Activated effector memory CD4-positive, alpha-beta T cell treated with anti-CD3 and anti-CD28 coated beads, Interleukin-2, amount 50 U/mL, for 16 hours (primary cell): ENCODE data around the gene SLC39A11.
"Not testable (repeated sequence)": the region's sequence is repeated elsewhere in the genome, so short reads cannot be mapped to it uniquely, and the experiment has no call there.

Source experiments
- DNase-seq: peaks from one replicate; pipeline ENCODE4 v3.0.0-alpha.2; 2020

SLC39A11 gene

DNA sequence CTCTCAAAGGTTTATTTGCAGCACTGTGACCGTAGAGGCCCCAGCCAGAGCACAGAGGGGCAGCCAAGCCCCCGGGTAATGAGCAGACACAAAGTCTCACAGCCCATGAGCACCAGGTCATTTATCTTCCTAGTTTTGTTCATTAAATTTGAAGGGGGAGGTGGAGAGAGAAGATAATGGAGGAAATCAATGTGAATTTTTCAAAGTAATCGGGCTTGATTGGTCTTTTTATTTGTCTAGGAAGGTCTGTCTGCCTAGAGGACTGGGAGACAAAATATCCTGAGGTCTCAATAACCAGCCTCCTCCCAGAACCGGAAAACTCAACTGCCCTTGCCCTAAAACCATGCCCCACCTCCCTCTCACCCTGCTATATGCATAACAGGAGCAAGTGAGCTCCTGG, 189.0 kb downstream of the SLC39A11 start:
- DNase-seq, result no peak

DNA sequence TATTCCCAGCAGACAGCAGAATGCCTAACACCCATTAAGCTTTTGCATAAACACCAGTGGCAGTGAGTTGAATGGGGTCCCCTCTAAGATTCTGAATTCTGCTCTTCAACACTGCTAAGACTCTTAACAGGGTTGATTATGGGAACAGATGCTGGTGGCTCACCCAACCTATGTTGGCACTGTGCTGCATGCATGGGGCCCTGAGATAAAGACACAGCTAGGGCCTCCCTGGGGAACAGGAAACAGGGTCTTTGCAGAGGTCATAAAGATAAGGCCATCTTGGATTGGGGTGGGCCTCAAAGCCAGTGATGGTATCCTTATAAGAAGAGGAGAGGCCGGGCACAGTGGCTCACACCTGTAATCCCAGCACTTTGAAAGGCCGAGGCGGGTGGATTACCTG, 190.8 kb downstream of the SLC39A11 start:
- no peak for DNase-seq

DNA sequence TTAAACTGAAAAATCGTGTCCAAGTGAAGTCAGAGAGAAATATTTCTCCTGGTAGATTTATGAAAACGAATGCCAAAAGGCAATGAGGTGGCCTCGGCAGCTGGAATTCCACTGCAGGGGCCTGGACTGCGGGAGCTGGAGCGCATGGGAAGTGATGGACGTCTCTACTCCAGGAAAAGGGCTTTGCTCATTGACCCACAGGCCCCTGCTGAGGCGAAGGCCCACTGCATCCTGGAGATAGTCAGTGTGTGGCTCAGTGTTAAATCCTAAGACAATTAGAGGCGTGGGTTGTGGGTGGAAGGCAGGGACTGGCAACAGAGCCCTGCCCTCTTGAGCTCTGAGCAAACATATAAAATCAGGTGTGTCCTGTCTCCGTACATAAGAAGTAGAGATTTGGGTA, 191.4 kb downstream of the SLC39A11 start:
- DNase-seq, result no peak

DNA sequence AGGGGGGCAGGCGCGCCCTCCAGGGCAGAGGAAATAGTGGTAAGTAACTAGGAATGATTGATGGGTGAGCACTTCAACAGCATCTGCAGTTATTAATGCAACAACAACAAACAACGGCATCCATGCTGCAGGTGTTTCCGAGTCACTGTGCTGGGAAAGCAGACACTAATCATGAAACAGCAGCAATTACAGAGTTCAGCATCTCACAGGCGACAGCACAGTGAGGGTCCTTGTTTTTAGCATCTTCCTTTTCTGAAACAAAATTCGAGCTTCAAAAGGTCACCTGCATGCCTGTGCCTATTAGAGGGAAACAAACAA, 191.9 kb downstream of the SLC39A11 start:
- DNase-seq, result no peak

DNA sequence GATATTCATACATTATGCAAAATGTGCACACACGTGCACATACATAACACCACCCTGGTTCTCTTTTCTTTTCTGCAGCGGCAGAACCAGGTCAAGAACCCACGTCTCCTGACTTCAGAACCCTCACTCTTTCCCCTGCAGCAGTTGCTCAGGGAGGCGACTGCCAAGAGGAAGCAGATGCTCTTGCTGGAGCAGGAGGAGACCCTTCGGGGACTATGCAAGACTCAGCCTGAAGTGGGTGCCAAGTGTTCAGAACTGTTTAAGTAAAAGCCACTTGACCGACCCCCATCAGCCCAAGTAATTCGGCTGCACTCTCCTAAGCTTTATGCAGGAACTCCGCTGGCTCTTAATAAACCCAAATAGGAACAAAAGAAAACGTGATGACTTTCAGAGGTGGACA, 193.8 kb downstream of the SLC39A11 start:
- no peak for DNase-seq

DNA sequence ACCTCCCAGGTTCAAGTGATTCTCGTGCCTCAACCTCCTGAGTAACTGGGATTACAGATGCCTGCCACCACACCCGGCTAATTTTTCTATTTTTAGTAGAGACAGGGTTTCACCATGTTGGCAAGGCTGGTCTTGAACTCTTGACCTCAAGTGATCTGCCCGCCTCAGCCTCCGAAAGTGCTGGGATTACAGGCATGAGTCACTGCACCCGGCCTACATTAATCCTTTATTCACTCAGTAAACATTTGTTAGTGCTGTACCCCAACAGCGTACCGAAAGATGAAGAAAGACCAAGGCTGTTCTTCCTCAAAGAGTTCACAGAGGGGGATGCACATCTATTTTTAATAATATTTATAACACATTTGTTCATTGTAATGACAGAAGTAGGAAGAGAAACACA, 196.2 kb downstream of the SLC39A11 start:
- not testable (repeated sequence) for DNase-seq

DNA sequence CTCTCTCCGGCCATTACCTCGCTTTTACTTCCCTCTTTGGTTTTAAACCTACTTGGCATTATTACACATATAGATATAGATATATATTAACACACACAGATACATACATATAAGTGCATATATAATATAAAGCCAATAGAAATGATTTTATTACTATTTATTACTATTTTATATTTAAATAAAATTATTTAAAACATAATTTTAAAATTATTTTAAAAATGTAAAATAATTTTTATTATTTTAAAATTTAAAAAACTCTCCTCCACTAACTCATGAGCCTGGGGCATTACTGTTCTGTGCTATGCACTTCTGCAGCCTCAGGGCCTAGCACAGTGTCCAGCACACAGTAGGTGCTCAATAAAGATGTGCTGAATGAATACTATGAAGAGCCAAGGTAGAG, 200.9 kb downstream of the SLC39A11 start:
- no peak for DNase-seq

DNA sequence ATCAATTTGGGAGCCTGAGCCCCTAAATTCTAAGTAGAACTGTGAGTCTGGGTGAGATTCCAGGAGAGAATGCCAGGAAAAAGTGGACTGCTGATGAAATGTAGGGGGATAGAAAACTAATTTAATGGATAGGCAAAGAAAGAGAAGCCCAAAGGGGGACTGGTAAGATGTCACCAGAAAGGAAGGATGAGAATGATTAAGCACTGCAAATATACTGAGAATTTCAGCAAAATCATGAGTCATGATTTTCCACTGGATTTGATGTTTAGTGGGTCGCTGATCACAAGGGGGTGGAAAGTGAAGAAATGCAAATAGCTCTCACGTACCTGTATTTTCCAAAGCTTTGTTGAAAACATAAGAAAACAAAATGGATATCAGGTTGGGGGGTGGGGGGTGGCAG, 201.8 kb downstream of the SLC39A11 start:
- no peak for DNase-seq

DNA sequence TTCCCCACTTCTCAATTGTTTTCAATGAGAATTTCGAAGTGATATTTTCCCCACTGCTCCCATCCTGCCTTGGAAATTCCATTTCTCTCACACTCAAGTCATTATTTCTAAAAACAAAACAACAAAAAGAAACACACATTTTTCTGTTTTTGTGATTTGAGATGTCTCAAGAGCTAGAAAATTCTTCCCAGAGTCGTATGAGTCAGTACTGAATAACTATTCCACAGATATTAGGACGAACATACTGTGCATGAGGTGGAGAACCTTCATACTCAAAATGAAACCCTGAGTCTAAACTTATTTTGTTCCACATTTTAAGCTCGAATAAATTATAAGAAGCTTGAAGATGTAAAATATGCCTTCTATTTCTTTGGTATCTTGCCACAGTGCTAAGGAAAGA, 204.6 kb downstream of the SLC39A11 start:
- DNase-seq, result no peak

DNA sequence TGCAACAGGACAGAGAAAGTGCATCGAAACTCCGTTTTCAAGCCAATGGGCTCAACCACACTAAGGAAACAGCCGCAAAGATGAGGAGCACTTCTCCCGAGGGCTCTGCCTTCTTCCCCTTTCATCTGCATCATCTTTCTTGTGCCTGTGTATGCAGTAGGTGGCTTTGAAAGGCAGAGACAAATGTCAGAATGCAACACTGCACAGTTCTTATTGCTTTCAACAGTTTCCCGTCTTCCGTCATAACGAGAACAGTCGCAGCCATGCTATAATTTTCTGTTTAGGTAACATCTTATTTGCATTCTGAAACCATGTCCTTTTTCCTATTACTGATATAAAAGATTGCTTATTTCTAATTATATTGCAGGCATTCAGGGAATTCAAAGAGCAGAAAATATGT, 205.2 kb downstream of the SLC39A11 start:
- no peak for DNase-seq

DNA sequence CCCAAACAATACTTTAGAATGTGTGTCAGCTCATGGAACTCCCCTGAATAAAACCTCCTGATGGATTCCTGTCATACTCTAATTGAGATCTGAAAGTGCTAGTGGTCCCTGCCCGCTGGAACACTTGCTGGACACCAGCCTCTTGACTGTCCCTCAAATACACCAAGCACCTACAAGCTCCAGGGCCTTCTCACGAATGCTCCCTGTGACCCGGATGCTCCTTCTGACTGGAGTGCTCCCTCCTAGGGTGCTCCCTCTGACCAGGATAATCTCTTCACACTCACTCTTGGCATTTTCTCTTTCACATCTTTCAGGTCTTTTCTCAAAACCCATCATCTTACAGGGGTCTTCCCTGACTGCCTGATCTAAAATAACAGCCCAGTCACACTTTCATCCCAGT, 205.9 kb downstream of the SLC39A11 start:
- DNase-seq, result no peak

DNA sequence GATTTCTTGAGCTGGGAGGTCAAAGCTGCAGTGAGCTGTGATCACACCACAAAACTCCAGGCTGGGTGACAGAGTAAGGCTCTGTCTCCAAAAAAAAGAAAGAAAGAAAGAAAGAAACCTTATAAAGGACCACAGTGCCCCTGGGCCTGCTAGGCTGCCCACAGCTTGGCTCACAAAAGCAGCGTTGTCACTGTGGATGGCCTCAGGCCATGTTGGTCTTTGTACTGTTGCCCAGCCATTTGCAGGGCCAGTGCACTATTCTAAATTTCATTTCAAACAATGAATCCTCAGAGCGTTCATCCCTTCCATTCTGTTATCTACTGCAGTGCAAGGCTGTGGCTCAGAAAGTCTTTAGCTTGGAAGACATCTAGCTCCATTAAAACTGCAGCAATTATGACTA, 208.4 kb downstream of the SLC39A11 start:
- DNase-seq, result no peak

DNA sequence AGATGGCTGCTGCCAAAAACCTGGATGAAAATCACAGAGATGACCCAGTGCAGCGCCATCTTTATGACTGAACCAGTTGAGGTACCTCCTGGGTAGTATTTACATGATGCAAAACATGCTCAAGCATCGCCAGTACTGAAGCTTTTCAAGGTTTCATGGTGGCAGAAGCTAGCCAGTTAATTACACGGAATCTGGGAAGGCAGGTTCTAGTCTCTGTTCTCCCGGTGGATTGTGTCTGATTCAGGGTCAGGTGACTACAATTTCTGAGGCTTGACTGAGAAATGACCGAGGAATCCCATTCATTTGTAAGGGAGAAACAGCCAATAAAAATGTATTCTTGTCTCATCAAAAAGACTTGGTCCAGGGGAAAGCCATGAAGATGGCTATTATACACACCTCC, 209.1 kb downstream of the SLC39A11 start:
- DNase-seq, result no peak

DNA sequence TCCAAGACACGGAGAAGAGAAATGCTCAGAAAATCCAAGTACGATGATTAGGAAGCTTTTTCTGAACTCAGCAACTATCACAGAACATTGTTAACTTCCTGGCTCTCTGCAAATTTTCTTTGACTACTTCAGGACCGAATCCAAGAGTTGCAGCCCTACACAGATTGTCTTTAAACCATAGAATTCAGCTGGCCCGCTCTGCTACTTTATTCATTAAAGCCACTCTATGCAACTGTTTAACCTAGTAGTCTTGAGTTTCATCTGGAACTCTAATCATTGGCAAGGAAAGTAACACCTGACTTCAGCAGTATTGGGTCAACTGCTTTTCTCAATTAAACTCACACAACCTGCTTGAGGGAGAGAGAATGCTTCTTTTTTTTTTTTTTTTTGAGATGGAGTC, 210.1 kb downstream of the SLC39A11 start:
- no peak for DNase-seq

DNA sequence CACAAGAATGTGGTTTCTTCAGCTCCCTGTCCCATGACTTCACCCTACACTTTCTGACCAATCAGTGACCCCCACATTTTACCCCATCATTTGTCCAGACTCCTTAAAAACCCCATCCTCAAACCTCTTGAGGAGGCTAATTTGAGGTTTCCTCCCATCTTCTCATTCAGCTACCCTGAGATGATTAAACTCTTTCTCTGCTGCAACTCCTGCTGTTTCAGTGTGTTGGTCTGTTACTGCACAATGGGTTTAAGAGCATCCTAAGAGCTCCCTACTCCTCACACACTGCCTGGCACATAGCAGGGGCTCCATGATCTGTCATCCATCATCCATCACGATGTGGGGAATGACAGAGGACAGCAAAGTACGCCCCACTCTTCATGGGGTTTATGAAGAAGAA, 212.6 kb downstream of the SLC39A11 start:
- DNase-seq, result no peak

DNA sequence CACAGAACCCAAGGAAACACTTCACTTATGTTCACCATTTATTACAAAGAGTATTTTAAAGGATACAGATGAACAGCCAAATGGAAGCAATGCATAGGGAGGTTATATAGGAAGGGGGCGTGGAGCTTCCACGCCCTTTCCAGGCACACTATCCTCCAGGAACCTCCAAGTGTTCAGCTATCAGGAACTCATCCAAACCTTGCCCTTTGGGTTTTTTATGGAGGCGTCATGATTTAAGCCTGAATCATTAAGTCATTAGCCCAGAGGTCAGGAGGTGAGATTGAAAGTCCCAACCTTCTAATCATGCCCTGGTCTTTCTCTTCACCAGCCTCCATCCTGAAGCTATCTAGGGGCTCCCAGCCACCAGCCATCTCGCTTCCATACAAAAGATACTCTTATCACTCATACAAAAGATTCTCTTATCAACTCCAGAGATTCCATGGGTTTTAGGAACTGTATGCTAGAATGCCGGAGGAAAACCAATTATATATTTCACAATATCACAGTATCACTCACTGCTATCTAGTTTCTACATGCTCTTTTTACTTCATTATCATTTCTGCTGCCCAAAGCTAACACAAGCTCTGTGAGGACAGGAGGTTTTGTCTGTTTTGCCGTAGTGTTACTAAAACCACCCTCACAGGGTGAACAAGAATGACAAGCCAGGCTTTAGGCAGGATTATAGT, 213.4 kb downstream of the SLC39A11 start:
- DNase-seq, result no peak

DNA sequence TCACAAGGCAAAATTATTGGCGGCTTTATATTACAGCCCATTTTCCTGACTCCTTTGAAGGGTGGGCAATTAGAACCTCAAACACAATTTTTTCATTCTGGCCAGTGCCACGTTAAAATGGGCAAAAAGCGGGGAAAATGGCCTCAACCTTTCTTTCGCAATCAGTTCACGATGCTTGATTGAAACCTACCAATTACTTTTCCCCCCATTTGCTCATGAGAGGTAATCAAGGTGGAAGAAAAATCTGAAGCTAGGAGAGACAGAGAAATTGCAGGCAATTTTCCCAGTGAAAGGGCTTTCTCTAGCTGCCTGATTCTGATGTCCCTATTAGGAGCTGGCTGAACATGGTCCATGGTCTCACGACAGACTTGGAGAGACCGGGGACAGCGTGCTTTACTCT, 215.1 kb downstream of the SLC39A11 start:
- no peak for DNase-seq

DNA sequence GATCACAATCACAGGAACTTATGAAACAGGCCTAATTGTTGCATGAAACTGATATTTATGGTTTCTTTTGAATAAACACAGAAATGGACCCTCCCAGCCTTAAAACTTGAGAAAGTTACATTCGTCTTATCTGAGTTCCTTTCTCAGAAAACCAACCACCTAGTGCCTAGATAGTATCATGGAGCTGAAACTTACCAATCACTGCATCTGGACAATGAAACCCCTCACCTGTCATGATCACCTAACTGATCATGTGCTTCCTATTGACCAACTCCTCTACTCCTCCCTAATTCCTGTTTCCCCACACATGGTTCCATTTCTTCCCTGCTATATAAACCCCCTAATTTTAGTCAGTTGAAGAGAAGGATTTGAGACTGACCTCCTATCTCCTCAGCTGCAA, 216.1 kb downstream of the SLC39A11 start:
- DNase-seq, result no peak

DNA sequence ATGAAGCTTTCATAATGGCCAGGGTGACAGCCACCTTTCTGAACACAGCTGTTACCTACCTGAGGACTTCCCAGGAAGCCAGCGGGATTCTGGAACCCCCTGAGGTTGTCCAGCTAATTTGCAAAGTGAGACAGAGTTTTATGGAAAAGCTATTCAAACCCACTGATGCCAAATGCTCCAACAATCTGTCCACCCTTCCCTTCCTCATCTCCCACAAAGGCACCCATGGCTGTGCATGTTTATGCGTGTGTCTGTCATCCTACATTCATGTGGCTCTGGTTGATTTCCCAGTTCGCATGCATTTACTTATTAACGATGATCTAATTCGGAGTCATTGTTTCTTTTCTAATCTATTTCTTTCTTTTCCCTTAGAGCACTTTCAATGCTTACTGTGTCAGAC, 217.1 kb downstream of the SLC39A11 start:
- DNase-seq, result no peak

DNA sequence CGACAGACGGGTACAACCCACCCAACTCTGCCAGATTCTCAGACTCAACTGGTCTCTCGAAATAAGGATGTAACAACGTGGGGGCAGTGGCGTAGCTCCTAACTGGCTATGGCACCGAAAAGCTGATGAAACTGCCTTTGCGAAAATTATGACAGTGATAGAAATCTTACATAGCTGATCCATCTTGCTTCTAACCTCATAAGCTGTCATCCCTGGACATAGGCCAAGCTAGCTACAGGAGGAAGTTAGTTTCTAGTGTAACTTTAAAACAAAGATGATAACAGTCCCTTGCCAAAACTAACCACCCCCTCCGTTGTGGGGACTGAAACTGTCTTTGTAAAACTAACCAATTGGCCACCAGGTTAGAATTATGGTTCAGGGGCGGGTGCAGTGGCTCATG, 220.1 kb downstream of the SLC39A11 start:
- no peak for DNase-seq

DNA sequence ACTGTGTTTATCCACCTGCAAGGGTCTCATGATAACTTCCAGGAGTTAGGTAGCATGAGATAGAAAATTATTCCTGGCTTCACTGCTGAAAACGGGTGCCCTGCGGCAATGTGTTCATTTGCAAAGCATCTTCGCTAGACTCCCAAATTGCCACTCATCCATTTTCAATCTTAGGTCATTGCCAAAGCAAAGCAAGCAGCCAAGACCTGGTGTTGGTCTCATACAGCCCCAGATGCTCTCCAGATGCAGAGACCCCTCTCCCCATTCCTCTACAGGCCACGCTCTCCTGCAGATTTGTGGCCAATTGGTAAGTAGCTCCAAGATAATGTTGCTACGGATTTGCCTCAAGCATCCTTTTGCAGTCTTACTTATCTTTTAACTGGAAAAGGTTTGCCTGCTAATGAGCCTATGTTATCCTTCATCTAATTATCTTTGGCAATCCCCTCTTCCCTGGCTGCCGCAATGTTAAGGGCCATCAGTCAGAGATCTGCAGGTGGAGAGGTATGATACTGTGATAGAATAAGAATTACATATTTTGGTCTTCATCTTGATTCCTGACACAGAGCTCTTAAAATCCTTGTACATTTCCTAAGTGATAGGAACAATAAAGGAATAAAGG, 222.0 kb downstream of the SLC39A11 start:
- no peak for DNase-seq

DNA sequence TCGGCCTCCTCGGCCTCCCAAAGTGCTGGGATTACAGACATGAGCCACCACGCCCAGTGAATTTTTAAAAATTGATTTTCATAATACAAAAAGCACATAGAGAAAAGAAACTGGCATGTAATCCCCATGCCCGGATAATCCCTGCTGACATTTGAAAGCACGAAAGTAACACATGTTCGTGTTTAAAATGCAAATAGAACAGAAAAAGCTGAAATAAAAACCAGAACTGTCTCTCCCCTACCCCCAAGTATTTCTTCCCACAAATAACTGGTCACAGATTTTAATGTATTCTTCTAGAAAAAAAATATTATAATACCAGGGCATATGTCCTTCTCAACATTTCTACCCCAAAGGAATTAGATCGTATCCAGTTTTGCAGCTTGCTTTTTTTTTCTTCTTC, 222.9 kb downstream of the SLC39A11 start:
- no peak for DNase-seq

DNA sequence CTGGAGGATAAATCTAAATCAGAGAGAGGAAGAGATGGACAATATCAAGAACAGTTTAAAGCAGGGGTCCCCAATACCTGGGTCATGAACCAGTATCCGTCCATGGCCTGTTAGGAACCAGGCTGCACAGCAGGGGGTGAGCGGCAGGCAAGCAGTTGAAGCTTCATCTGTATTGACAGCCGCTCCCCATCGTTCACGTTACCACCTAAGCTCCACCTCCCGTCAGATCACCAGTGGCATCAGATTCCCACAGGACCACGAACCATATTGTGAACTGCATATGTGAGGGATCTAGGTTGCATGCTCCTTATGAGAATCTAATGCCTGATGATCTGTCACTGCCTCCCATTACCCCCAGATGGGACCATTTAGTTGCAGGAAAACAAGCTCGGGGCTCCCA, 226.5 kb downstream of the SLC39A11 start:
- DNase-seq, result no peak

DNA sequence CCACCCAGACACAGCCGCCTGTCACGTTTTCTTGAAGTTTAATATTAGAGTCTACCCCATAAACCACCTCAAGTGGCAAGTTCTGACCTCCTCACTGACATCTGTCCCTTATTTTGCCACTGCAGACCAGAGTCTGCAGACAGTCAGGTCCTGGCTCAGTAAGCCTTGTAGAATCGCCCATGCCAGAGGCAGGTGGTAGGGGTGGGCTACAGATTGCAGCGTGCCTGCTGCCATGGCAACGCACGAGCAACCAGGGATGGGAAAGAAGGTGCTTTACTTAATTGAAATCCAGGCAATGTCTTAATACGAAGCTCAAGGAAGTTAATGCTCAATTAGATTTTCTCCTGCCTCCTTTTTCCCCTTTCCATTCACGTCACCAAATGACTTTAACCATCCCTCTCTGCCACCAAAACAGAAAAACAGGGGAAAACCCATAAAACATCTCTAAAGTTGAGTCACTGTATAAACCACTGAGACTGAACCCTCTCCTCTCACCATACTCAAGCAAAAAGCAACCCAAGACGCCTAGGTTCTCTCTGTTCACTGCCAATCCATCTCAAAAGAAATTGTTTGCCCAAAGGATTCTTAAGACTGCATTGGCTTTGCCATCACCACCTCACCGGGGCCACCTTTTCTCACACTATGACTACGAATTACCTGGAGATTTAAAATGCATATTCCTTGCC, 228.8 kb downstream of the SLC39A11 start:
- DNase-seq, result no peak
